ENCODE results near the gene DMXL2. TPM values are rescaled to one million over a fixed set of nuclear protein-coding genes. Genes with fewer than 3 reads are reported as not detected.

The DMXL2 gene
- total RNA-seq, 2 donors from 2014 or later = 10.0 to 22.2 TPM

- Histone ChIP-seq H3K27ac (no peak overlapping the region), H3K27me3 (no peaks in the 10 kb centered on the region), H3K36me3 (no peaks in the 10 kb centered on the region), H3K9me3 (no peaks in the 10 kb centered on the region), H3K4me1 (no peaks in the 10 kb centered on the region), H3K4me3 (no peak overlapping the region)
- DNase-seq (ENCODE audit: low spot score) = peak; percentile 69
- TF ChIP-seq CTCF (IDR thresholded peaks at IDR 0.05) = peak; percentile 23 to 67
Measured at GRCh38 chr15:51401872-51402517, 220.6 kb downstream of the DMXL2 start.

- no peak overlapping the region for H3K4me3 ChIP-seq
- DNase-seq (ENCODE audit: low spot score) = no peak
- no peaks in the 10 kb centered on the region for H3K4me1 ChIP-seq
- no peak for TF ChIP-seq CTCF (IDR thresholded peaks at IDR 0.05)
- H3K9me3 ChIP-seq = no peaks in the 10 kb centered on the region
- no peaks in the 10 kb centered on the region for H3K27me3 ChIP-seq
- H3K27ac ChIP-seq = no peak overlapping the region
- H3K36me3 ChIP-seq = no peaks in the 10 kb centered on the region
Measured at GRCh38 chr15:51401051-51401780, 221.4 kb downstream of the DMXL2 start.

- no peaks in the 10 kb centered on the region for H3K4me1 ChIP-seq
- no peak overlapping the region for H3K4me3 ChIP-seq
- no peaks in the 10 kb centered on the region for H3K27me3 ChIP-seq
- DNase-seq (ENCODE audit: low spot score) = peak; percentile 30
- no peaks in the 10 kb centered on the region for H3K9me3 ChIP-seq
- no peak overlapping the region for H3K27ac ChIP-seq
- no peak for TF ChIP-seq CTCF (IDR thresholded peaks at IDR 0.05)
- H3K36me3 ChIP-seq = no peaks in the 10 kb centered on the region
Measured at GRCh38 chr15:51398626-51399025, 223.9 kb downstream of the DMXL2 start.

Other genes with a start within 250 kb of the DMXL2 start
- gene SCG3, start 58.7 kb upstream of the DMXL2 start, total RNA-seq = not detected
- gene LYSMD2, start 114.9 kb upstream of the DMXL2 start, total RNA-seq = 1 to 10 TPM; 7.6 to 8.5 TPM
- gene TMOD2, start 128.8 kb upstream of the DMXL2 start, total RNA-seq = 1 to 10 TPM; 5.4 to 7.0 TPM
- 10 to 100 TPM; 18.7 to 19.7 TPM for gene TMOD3, start 206.9 kb upstream of the DMXL2 start, total RNA-seq